Metanephros (tissue), 2 donors: ENCODE results near the gene DGCR2. TPM values are rescaled to one million over a fixed set of nuclear protein-coding genes. Genes with fewer than 3 reads are reported as not detected.

ENCODE experiments used
- small RNA-seq: library from RNA; depleted of rRNA; stranded (forward); fragments of <200 nt; gene quantifications from one replicate; pipeline ENCODE3, GENCODE V24; 2014; ENCODE audit warnings: low replicate concordance
- total RNA-seq: library from RNA; depleted of rRNA; stranded (reverse); fragments of >200 nt; gene quantifications from one replicate; pipeline ENCODE4 v1.2.3, GENCODE V29; 2014

DGCR2 gene
- 82.6 TPM for total RNA-seq

GRCh38 chr22:19122143-19122751, at the start of gene DGCR2:
TSS of gene DGCR2 (minus strand) at chr22:19122412. CDS start at chr22:19122206, 206 bp downstream.

DNA sequence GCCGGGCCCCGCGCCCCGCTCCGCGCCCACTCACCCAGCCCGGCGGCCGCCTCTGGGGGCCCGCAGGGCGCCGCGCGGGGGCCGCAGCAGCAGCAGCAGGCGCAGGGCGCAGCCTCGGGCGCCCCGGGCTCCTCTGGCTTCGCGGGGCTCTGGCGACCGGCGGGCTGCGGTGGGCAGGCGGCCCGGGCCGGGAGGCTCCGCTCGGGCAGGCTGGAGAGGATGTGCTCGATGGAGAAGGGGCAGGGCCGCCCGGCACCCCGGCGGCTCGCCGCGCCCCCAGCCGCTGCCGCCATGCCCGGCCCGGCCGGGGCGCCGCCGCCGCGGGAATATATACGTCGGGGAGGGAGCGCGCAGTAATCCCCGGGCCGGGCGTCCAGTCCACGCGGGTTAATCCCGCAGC, 27.8 kb upstream of the DGCR2 start, which contains the start of gene GSC2:
Gene GSC2 (minus strand): TSS at position 302 of the 400 bp plus-strand sequence. CDS start 9 bp downstream, at position 293.

GRCh38 chr22:19130959-19131684, 8.9 kb upstream of the DGCR2 start, which contains the start of gene TSSK2:
TSS of gene TSSK2 (plus strand) at chr22:19131308. CDS start at chr22:19131400, 92 bp downstream.

Small RNA genes within 50 kb of the gene (small RNA-seq; reads per million reads assigned to genes)
- not detected for gene RF00019

Other genes starting within 250 kb of the DGCR2 start
- 6.4 TPM for gene DGCR6, start 216.1 kb downstream of the DGCR2 start, total RNA-seq
- gene PRODH, start 186.1 kb downstream of the DGCR2 start, total RNA-seq: 12.9 TPM
- not detected for gene TSSK2, start 8.9 kb upstream of the DGCR2 start, total RNA-seq
- 11.9 TPM for gene ESS2, start 22.2 kb upstream of the DGCR2 start, total RNA-seq
- gene GSC2, start 27.9 kb upstream of the DGCR2 start, total RNA-seq: not detected
- gene SLC25A1, start 56.3 kb upstream of the DGCR2 start, total RNA-seq: 57.7 TPM
- gene CLTCL1, start 169.3 kb upstream of the DGCR2 start, total RNA-seq: 19.0 TPM